Endothelial cell of umbilical vein (primary cell): ENCODE data around the gene RPGRIP1. TPM values are rescaled to one million over a fixed set of nuclear protein-coding genes. Genes with fewer than 3 reads are reported as not detected.

ENCODE experiments used
- BruUV-seq: library from RNA; stranded (reverse); fragments of 400-500 nt; replicated peaks from 2 replicates; lab custom pipeline; 2021; lab: Mats Ljungman, UMichigan
- CTCF ChIA-PET: fragments of 300-600, 350-600 bp; sonication (Branson Sonifier 250); formaldehyde crosslinking; loops from one replicate; lab custom pipeline; 2021; ENCODE audit warnings: antibody characterized with exemption, inconsistent platforms; lab: Charles Lee
- POLR2A ChIA-PET: fragments of 300-600, 350-600 bp; sonication (Branson Sonifier 250); formaldehyde crosslinking; loops from one replicate; lab custom pipeline; 2021; ENCODE audit warnings: antibody characterized with exemption, inconsistent platforms; lab: Charles Lee
- DNase-seq: peaks from one replicate; pipeline ENCODE4 v3.0.0-alpha.2; 2011; ENCODE audit warnings: low read depth, low spot score
- FAIRE-seq: peaks from 2 replicates; lab custom pipeline; 2011; peaks lifted over from hg19 to GRCh38; lab: Jason Lieb, UNC
- H2AFZ ChIP-seq: 2 replicates; pipeline ENCODE4 v1.6.0; 2012; ENCODE audit warnings: low read depth, low read length, control low read depth, inconsistent platforms
- H3K27ac ChIP-seq: 2 replicates; pipeline ENCODE4 v1.5.1; 2011; ENCODE audit warnings: low read depth, mild to moderate bottlenecking, control low read depth, low read length, moderate library complexity; ENCODE audit not compliant: insufficient read depth
- H3K27me3 ChIP-seq, 2 experiments: 2 replicates each; pipeline versions ENCODE4 v1.6.0 to v1.6.1; 2011; ENCODE audit warnings: low read length in 2 of 2, mixed read lengths in 1 of 2; ENCODE audit not compliant: control insufficient read depth in 2 of 2, insufficient read depth in 2 of 2
- H3K36me3 ChIP-seq, 2 experiments: 2 replicates in 1 of 2; 3 replicates in 1 of 2; pipeline ENCODE4 v1.5.1; 2011; ENCODE audit warnings: low read length in 2 of 2, mild to moderate bottlenecking in 1 of 2, moderate library complexity in 1 of 2; ENCODE audit not compliant: control insufficient read depth in 2 of 2, insufficient read depth in 2 of 2; ENCODE audit errors: extremely low read depth in 1 of 2
- H3K4me1 ChIP-seq: 3 replicates; pipeline ENCODE4 v1.5.1; 2011; ENCODE audit warnings: mild to moderate bottlenecking, low read length; ENCODE audit not compliant: control insufficient read depth, insufficient read depth; ENCODE audit errors: extremely low read depth
- H3K4me2 ChIP-seq: 2 replicates; pipeline ENCODE4 v1.6.1; 2011; ENCODE audit warnings: low read length, control low read depth, mixed read lengths; ENCODE audit not compliant: insufficient read depth
- H3K4me3 ChIP-seq, 3 experiments: fragments of 200-600 bp in 1 of 3; sonication (generic), shearing (Covaris generic) in 1 of 3; replicated peaks in 1 of 3; 2 replicates each; pipeline ENCODE4 v1.5.1; 2011 to 2016; ENCODE audit warnings: control low read depth in 3 of 3, low read length in 3 of 3, mild to moderate bottlenecking in 2 of 3, inconsistent platforms in 1 of 3, low read depth in 1 of 3, moderate library complexity in 1 of 3; ENCODE audit not compliant: insufficient read depth in 1 of 3
- H3K79me2 ChIP-seq: 2 replicates; pipeline ENCODE4 v1.6.0; 2012; ENCODE audit warnings: low read length, inconsistent platforms; ENCODE audit not compliant: control insufficient read depth, insufficient read depth
- H3K9ac ChIP-seq: replicated peaks from 2 replicates; pipeline ENCODE3; 2011; ENCODE audit warnings: low read length, control low read depth; ENCODE audit not compliant: insufficient read depth; ENCODE audit errors: extremely low read depth
- H3K9me1 ChIP-seq: replicated peaks from 3 replicates; pipeline ENCODE4 v1.6.0; 2011; ENCODE audit warnings: mild to moderate bottlenecking, low read length; ENCODE audit not compliant: control insufficient read depth, insufficient read depth; ENCODE audit errors: extremely low read depth
- H3K9me3 ChIP-seq: replicated peaks from 2 replicates; pipeline ENCODE4 v1.5.1; 2012; ENCODE audit warnings: low read length, inconsistent platforms; ENCODE audit not compliant: control insufficient read depth, insufficient read depth
- H4K20me1 ChIP-seq: replicated peaks from 2 replicates; pipeline ENCODE3; 2011; ENCODE audit warnings: mild to moderate bottlenecking, low read length; ENCODE audit not compliant: control insufficient read depth, insufficient read depth; ENCODE audit errors: extremely low read depth
- CTCF ChIP-seq, 2 donors: IDR thresholded peaks; 1 replicate in 1 of 2; 2 replicates in 1 of 2; pipeline ENCODE4 v1.5.1; 2011; ENCODE audit warnings: low read length in 2 of 2, mild to moderate bottlenecking in 2 of 2, moderate library complexity in 2 of 2, control low read depth in 1 of 2, inconsistent platforms in 1 of 2, low read depth in 1 of 2; ENCODE audit not compliant: insufficient read depth in 1 of 2; ENCODE audit errors: extremely low read depth in 1 of 2
- GATA2 ChIP-seq: IDR thresholded peaks from 2 replicates; pipeline ENCODE4 v1.7.0; 2011; ENCODE audit warnings: low read depth, mild to moderate bottlenecking, moderate library complexity, mixed read lengths, low read length; ENCODE audit not compliant: insufficient read length, insufficient read depth
- MAX ChIP-seq: IDR thresholded peaks from 2 replicates; pipeline ENCODE4 v1.6.1; 2011; ENCODE audit not compliant: insufficient read depth, insufficient read length
- MYC ChIP-seq: IDR thresholded peaks from one replicate; pipeline ENCODE4 v1.6.1; 2011; ENCODE audit warnings: mild to moderate bottlenecking, low read depth, low read length
- POLR2A ChIP-seq: IDR thresholded peaks from 2 replicates; pipeline ENCODE4 v1.6.1; 2012; ENCODE audit warnings: low read depth, mild to moderate bottlenecking, control low read depth, low read length
- dilution Hi-C: fragments of 300-500 bp; cut with MboI; formaldehyde crosslinking; loops from one replicate; pipeline ENCODE4 v1.15.0; 2019; ENCODE audit warnings: low sequenced_read_pairs; ENCODE audit not compliant: extremely low pct_ligation_motif_present
- intact Hi-C: fragments of 100-400 bp; cut with micrococcal nuclease; formaldehyde crosslinking; loops from one replicate; pipeline ENCODE4 v1.10.0; 2022
- polyA plus RNA-seq, 4 experiments: library from polyadenylated mRNA; depleted of rRNA in 3 of 4; stranded (reverse) in 3 of 4; unstranded in 1 of 4; fragments of >200 nt; gene quantifications; 2 replicates each; pipeline versions ENCODE4 v1.2.1 to v1.2.3, GENCODE V29; 2011 to 2012; ENCODE audit warnings: missing spikeins in 1 of 4
- total RNA-seq: library from RNA; stranded (reverse); gene quantifications from 2 replicates; pipeline ENCODE4 v1.2.3, GENCODE V29; 2021

Gene RPGRIP1
- total and polyA plus RNA-seq, 2 donors (not counting 3 experiments of a cell fraction or from before 2014, with no cell fraction given) = not detected

- TF ChIP-seq MYC (no peak), GATA2 (no peak), POLR2A (no peak), MAX (no peak), CTCF (IDR thresholded peaks at IDR 0.05; ENCODE audit: extremely low read depth in 1 of 2, insufficient read depth in 1 of 2, low read depth in 1 of 2, low read length in 2 of 2) (no peak)
- Histone ChIP-seq H3K79me2 (peaks cover 98% of the 10 kb centered on the region), H3K9ac (no peak overlapping the region), H3K27me3 (no peaks in the 10 kb centered on the region), H3K36me3 (peaks cover 18 to 48% of the 10 kb centered on the region in 2 experiments), H4K20me1 (peaks cover 52% of the 10 kb centered on the region), H2AFZ (no peak overlapping the region), H3K4me1 (peaks cover 19% of the 10 kb centered on the region), H3K4me2 (no peak overlapping the region), H3K9me3 (no peaks in the 10 kb centered on the region), H3K9me1 (peaks cover 2% of the 10 kb centered on the region), H3K27ac (no peak overlapping the region), H3K4me3 (no peak overlapping the region)
- FAIRE-seq (no peak), DNase-seq (no peak)
- dilution Hi-C loops (no loop called here), intact Hi-C loops (no loop called here)
- CTCF ChIA-PET = no interaction called here
- POLR2A ChIA-PET = no interaction called here
- BruUV-seq = no TSS peak
These were observed 20.7 kb upstream of the RPGRIP1 start for GRCh38 chr14:21258889-21259787.
